ENCODE data around the gene ELOVL6. TPM values are rescaled to one million over a fixed set of nuclear protein-coding genes. Genes with fewer than 3 reads are reported as not detected.

The ELOVL6 gene
- total and polyA plus RNA-seq, 9 of the 15 experiments (the other 6 are each of a cell fraction or from before 2014, with no cell fraction given), result 18.3 to 82.6 (median 46.0) TPM

GRCh38 chr4:110198435-110199416, at the start of gene ELOVL6 (continued):
- TF ChIP-seq ZNF318 (IDR thresholded peaks at IDR 0.05; ENCODE audit: borderline replicate concordance in 1 of 2, low read depth in 1 of 2), result peak in 1 of 2 experiments; percentile 80; a peak in 2 of 4 replicates
- peak; percentile 74 for TF ChIP-seq SMAD4 (CRISPR knock-in tag; conservative IDR thresholded peaks at IDR 0.05)
- TF ChIP-seq HNRNPK (IDR thresholded peaks at IDR 0.05; ENCODE audit: low read depth, low read length, poor library complexity, severe bottlenecking), result no peak
- peak; percentile 73 for TF ChIP-seq ZNF740 (CRISPR knock-in tag; IDR thresholded peaks at IDR 0.05)
- peak in 1 of 2 experiments; percentile 58; a peak in 1 of 4 replicates for TF ChIP-seq ZNF740 (tag; IDR thresholded peaks at IDR 0.05)
- no peak for TF ChIP-seq ZNF316 (IDR thresholded peaks at IDR 0.05)
- peak; percentile 81 for TF ChIP-seq ELF1 (tag; IDR thresholded peaks at IDR 0.05)
- no peak for TF ChIP-seq RFX7 (CRISPR knock-in tag; IDR thresholded peaks at IDR 0.05)
